Stromal cell of bone marrow (primary cell): ENCODE measurements around the gene LBH.

Experiments
- DNase-seq: peaks from one replicate; pipeline ENCODE4 v3.0.0-alpha.2; 2012; ENCODE audit warnings: low read depth

LBH gene

GRCh38 chr2:30231212-30231995, at the start of gene LBH:
Gene LBH (plus strand): TSS chr2:30231534. CDS start chr2:30231739, 205 bp downstream.
- DNase-seq: peak; percentile 74

GRCh38 chr2:30184035-30184434, 47.3 kb upstream of the LBH start:
- no peak for DNase-seq

- no peak for DNase-seq
Measured at GRCh38 chr2:30185178-30185577, 46.2 kb upstream of the LBH start.

- no peak for DNase-seq
Measured at GRCh38 chr2:30188292-30188691, 43.0 kb upstream of the LBH start.

- no peak for DNase-seq
Measured at GRCh38 chr2:30190637-30191036, 40.7 kb upstream of the LBH start.

- no peak for DNase-seq
Measured at GRCh38 chr2:30191107-30191506, 40.2 kb upstream of the LBH start.

- DNase-seq: no peak
Measured at GRCh38 chr2:30191819-30192271, 39.5 kb upstream of the LBH start.

- DNase-seq: no peak
Measured at GRCh38 chr2:30192314-30192713, 39.0 kb upstream of the LBH start.

GRCh38 chr2:30193104-30193681, 38.1 kb upstream of the LBH start:
- DNase-seq: no peak

GRCh38 chr2:30194421-30194820, 36.9 kb upstream of the LBH start:
- no peak for DNase-seq

GRCh38 chr2:30195016-30195415, 36.3 kb upstream of the LBH start:
- DNase-seq: no peak

- no peak for DNase-seq
Measured at GRCh38 chr2:30197570-30198192, 33.7 kb upstream of the LBH start.

- peak; percentile 32 for DNase-seq
Measured at GRCh38 chr2:30201990-30202389, 29.3 kb upstream of the LBH start.

- no peak for DNase-seq
Measured at GRCh38 chr2:30203156-30203555, 28.2 kb upstream of the LBH start.

GRCh38 chr2:30204281-30204680, 27.1 kb upstream of the LBH start:
- no peak for DNase-seq

- no peak for DNase-seq
Measured at GRCh38 chr2:30205456-30205855, 25.9 kb upstream of the LBH start.

GRCh38 chr2:30206461-30207430, 24.6 kb upstream of the LBH start:
- DNase-seq: no peak

GRCh38 chr2:30208453-30208852, 22.9 kb upstream of the LBH start:
- DNase-seq: peak; percentile 58

- DNase-seq: no peak
Measured at GRCh38 chr2:30209227-30209626, 22.1 kb upstream of the LBH start.

GRCh38 chr2:30213326-30213725, 18.0 kb upstream of the LBH start:
- no peak for DNase-seq

GRCh38 chr2:30213907-30214463, 17.3 kb upstream of the LBH start:
- DNase-seq: no peak

- peak; percentile 62 for DNase-seq
Measured at GRCh38 chr2:30216157-30216556, 15.2 kb upstream of the LBH start.
